RPMI7951 (cell line): ENCODE results near the gene CEP170. TPM values are rescaled to one million over a fixed set of nuclear protein-coding genes. Genes with fewer than 3 reads are reported as not detected.

Source experiments
- DNase-seq: peaks from one replicate; pipeline ENCODE4 v3.0.0-alpha.2; 2012; ENCODE audit warnings: low read depth
- total RNA-seq: library from RNA; depleted of rRNA; stranded (reverse); fragments of >200 nt; shearing (Covaris generic); gene quantifications from 2 replicates; pipeline ENCODE4 v1.2.3, GENCODE V29; 2014

CEP170 gene
- total RNA-seq, 1 experiment from 2014 or later, result 66.0 TPM

DNA sequence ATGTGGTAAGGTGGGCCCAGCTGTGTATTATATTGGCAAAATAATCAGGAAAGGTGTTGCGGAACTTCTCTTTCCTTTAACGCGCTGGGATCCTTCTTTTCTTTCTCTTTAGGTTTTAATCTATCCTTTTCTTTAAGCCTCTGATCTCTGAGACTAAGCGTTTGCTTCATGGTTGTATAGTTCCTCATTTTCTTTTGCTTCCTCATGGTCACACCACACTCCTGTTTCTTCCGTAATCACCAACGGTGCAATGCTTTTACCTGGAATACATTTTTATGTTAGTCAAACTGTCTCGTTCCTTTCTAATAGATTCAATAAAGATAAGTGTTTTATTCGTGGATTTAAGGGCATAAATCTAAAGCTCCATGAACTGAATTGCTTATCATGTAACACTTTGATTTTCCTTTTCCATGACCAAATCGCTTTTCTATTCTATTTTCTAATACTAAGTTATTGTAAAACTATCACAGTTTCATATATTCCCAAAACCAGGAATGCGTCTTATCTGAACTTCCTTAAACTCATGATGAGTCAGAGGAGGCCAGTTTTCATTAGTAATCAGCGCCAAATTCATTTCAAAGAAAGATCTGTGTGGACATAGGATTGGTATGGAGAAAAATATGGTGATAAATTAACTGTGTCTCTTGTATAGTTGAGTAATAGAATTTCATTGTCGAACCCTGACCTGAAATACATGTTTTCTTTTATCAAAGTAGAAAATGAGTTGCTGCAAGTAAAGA lies 13.0 kb upstream of the CEP170 start:
- peak; percentile 76 for DNase-seq

DNA sequence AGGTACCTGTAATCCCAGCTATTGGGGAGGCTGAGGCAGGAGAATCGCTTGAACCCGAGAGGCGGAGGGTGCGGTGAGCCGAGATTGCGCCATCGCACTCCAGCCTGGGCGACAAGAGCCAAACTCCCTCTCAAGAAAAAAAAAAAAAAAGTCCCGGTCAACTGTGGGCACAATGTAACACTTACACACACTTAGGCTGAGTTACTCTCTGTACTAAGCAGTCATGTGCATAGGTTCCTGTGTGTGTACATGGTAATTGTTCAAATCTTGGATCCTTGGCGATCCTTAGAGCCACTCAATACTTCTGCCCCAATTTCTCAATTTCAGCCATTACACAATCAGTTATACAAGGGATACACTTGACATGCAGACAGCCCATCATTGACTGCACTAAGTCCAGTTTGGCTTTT lies 12.4 kb upstream of the CEP170 start:
- no peak for DNase-seq

DNA sequence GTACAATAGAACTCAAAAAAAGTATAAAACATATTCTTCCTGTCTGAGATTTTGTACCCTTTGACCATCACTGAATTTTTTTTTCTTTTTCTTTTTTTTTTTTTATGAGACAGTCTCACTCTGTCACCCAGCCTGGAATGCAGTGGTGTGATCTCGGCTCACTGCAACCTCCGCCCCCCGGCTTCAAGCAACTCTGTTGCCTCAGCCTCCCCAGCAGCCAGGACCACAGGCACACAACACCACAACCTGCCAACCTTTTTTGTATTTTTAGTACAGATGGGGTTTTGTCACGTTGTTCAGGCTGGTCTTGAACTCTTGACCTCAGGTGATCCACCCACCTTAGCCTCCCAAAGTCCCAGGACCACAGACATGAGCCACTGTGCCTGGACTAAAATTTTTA lies 11.2 kb upstream of the CEP170 start:
- DNase-seq, result no peak

DNA sequence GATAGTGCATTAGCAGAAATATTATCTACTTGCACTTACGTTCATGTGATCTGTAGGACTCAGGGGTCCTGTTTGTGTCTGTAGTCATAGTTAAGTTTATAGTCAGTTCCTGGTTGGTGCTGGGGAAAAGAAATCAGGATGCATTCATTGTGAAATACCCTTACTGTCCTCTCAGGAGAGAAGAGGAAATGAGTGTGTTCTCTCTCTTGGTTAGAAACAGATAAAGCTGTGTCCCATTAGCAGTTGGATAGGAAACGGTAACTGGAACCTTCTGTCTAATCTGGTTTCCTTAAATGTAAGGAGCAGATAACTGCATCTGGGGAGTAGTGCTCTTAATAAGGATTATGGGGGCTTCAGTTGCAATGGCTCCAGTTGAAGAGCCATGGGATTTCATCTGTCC lies 9.6 kb upstream of the CEP170 start:
- DNase-seq, result peak; percentile 70

DNA sequence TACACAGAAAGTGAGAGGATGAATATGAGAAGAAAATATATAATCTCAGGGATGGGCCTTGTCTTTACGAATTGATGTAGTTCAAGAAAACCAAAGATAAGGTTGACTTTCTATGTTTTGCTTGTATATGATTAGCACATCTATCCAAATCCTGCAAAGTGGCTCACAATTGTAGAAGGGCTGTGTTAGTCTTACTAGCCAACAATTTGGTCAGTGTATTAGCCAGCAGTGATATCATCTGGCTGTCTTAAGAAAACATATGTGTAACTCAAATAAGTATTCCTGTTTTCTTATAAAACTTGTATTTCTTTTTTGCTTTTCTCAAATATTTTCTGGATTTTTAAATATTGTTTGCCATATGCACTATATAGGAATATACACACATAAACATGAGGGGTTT lies 6.3 kb upstream of the CEP170 start:
- DNase-seq, result no peak

GRCh38 chr1:243260221-243260880 lies 5.3 kb upstream of the CEP170 start:
- no peak for DNase-seq

GRCh38 chr1:243258731-243259130 lies 3.6 kb upstream of the CEP170 start:
- DNase-seq, result no peak

GRCh38 chr1:243257189-243257588 lies 2.1 kb upstream of the CEP170 start:
- no peak for DNase-seq

GRCh38 chr1:243256590-243256989 lies 1.5 kb upstream of the CEP170 start:
- no peak for DNase-seq

DNA sequence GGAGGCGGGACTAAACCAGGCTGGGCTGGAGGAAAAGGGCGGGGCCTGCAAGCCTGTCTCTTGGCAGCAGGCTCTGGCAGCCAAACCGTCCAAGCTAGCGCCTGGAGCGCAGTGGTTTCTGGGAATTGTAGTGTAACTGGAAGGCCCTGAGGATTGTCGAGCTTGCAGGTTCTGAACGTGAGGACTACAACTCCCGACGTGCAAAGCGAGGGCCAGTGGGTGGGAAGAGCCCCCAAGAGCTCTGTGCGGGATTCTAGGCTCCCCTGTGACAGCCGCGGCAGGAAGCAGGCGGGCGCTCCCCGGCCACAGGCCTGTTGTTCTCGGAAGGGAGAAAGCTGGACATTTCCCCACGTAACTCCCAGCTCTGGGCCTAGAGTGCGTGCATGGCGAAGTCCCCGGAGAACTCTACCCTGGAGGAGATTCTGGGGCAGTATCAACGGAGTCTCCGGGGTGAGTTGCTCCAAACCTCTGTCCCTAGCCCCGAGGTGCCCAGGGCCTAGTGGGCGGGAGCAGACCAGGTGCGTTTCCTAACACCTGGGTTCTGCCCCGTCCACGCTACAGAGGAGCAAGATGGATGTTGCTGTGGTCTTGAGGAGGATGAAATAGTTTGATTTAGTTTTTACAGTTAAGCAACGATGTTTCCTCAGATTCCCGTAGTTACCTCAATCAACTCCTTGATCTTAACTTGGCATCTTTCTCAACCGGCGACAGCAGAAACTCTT lies 871 bp upstream of the CEP170 start, which contains the start of gene SDCCAG8:
TSS of gene SDCCAG8 (plus strand) at position 251 of the 722 bp plus-strand sequence. CDS start at position 384, 133 bp downstream.
- DNase-seq, result peak; percentile 99

- peak; percentile 76 for DNase-seq
Observed at GRCh38 chr1:243254233-243254926, 701 bp downstream of the CEP170 start.

DNA sequence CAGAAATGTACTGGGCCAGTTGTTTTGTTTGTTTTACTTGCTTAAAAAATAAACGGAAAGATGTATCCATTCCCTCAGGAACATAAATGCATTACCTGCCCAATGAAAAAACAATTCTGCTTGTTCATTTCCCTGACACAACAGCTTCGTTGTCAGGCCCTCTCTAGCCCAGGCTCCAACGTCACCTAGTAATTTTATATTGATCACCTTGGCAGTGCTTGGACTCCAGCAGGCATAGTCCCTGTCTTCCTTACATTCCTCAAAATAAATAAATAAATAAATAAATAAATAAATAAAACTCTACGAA lies 1.2 kb downstream of the CEP170 start:
- no peak for DNase-seq

DNA sequence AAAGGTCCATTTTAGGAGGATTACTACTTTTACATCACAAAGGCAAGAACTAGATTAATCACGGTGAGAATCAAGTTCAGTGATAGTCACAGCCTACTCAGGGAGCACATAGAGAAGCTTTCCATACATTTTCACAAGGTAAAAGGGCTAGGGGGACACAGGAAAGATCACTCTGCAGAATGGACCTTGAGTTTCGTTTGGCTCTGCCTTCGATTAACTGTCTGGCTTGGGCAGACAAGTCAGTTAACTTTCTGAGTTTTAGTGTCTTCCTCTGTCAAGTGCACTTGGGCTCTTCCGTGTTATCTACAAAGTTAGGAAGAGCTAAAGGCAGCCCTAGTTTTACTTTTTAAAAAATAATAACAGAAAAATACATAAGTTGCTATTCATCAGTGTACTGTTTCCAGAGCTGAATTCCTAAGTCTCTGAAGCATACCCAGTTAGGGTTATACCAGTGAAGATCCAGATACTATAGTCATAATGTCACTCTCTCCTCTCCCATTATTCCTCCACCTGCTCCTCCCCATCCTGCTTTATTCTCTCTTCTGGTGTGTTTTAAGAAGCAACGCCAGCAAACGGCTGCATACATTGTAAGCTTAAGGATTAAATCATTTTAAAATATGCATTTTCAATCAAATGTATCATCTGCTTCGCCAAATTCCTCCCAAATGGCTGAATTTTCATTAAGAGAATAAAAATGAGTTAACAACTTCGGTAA lies 1.7 kb downstream of the CEP170 start:
- DNase-seq, result no peak

GRCh38 chr1:243251539-243251938 lies 3.5 kb downstream of the CEP170 start:
- no peak for DNase-seq

- DNase-seq, result no peak
Observed at GRCh38 chr1:243250102-243250501, 5.0 kb downstream of the CEP170 start.

DNA sequence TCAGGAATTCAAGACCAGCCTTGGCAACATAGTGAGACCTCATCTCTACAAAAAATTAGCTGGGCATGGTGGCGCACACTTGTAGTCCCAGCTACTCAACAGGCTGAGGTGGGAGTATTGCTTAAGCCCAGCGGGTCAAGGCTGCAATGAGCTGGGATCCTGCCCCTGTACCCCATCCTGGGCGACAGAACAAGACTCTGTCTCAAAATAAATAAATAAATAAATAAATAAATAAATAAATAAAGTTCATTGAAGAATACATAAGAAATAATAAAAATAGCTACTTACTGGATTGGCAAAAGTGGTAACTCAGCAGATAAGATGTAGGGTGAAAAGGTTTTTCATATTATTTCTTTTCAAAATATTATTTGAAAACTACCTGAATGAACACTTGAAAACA lies 5.9 kb downstream of the CEP170 start:
- no peak for DNase-seq

- DNase-seq, result no peak
Observed at GRCh38 chr1:243247901-243248300, 7.2 kb downstream of the CEP170 start.

GRCh38 chr1:243246916-243247315 lies 8.2 kb downstream of the CEP170 start:
- DNase-seq, result peak; percentile 37

DNA sequence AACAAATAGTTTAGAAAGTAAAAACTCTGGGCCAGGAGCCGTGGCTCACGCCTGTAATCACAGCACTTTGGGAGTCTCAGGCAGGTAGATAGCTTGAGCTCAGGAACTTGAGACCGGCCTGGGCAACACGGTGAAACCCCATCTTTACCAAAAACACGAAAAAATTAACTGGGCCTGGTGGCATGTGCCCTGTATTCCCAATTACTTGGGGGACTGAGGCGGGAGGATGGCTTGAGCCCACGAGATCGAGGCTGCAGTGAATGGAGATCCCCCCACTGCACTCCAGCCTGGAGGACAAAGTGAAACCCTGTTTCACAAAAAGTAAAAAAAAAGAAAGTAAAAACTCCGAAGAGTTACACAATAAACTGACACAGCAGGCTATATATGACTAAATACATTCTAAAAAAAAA lies 10.6 kb downstream of the CEP170 start:
- DNase-seq, result no peak

GRCh38 chr1:243236604-243237252 lies 18.4 kb downstream of the CEP170 start:
- DNase-seq, result no peak
